Endothelial cell of umbilical vein (primary cell): Measurements from ENCODE around the gene ABI3BP. TPM values are rescaled to one million over a fixed set of nuclear protein-coding genes. Genes with fewer than 3 reads are reported as not detected.

Source experiments
- BruUV-seq: library from RNA; stranded (reverse); fragments of 400-500 nt; replicated peaks from 2 replicates; lab custom pipeline; 2021; lab: Mats Ljungman, UMichigan
- CTCF ChIA-PET: fragments of 300-600, 350-600 bp; sonication (Branson Sonifier 250); formaldehyde crosslinking; loops from one replicate; lab custom pipeline; 2021; ENCODE audit warnings: antibody characterized with exemption, inconsistent platforms; lab: Charles Lee
- POLR2A ChIA-PET: fragments of 300-600, 350-600 bp; sonication (Branson Sonifier 250); formaldehyde crosslinking; loops from one replicate; lab custom pipeline; 2021; ENCODE audit warnings: antibody characterized with exemption, inconsistent platforms; lab: Charles Lee
- DNase-seq: peaks from one replicate; pipeline ENCODE4 v3.0.0-alpha.2; 2011; ENCODE audit warnings: low read depth, low spot score
- FAIRE-seq: peaks from 2 replicates; lab custom pipeline; 2011; peaks lifted over from hg19 to GRCh38; lab: Jason Lieb, UNC
- H2AFZ ChIP-seq: 2 replicates; pipeline ENCODE4 v1.6.0; 2012; ENCODE audit warnings: low read depth, low read length, control low read depth, inconsistent platforms
- H3K27ac ChIP-seq: 2 replicates; pipeline ENCODE4 v1.5.1; 2011; ENCODE audit warnings: low read depth, mild to moderate bottlenecking, control low read depth, low read length, moderate library complexity; ENCODE audit not compliant: insufficient read depth
- H3K27me3 ChIP-seq, 2 experiments: 2 replicates each; pipeline versions ENCODE4 v1.6.0 to v1.6.1; 2011; ENCODE audit warnings: low read length in 2 of 2, mixed read lengths in 1 of 2; ENCODE audit not compliant: control insufficient read depth in 2 of 2, insufficient read depth in 2 of 2
- H3K36me3 ChIP-seq, 2 experiments: 2 replicates in 1 of 2; 3 replicates in 1 of 2; pipeline ENCODE4 v1.5.1; 2011; ENCODE audit warnings: low read length in 2 of 2, mild to moderate bottlenecking in 1 of 2, moderate library complexity in 1 of 2; ENCODE audit not compliant: control insufficient read depth in 2 of 2, insufficient read depth in 2 of 2; ENCODE audit errors: extremely low read depth in 1 of 2
- H3K4me1 ChIP-seq: 3 replicates; pipeline ENCODE4 v1.5.1; 2011; ENCODE audit warnings: mild to moderate bottlenecking, low read length; ENCODE audit not compliant: control insufficient read depth, insufficient read depth; ENCODE audit errors: extremely low read depth
- H3K4me2 ChIP-seq: 2 replicates; pipeline ENCODE4 v1.6.1; 2011; ENCODE audit warnings: low read length, control low read depth, mixed read lengths; ENCODE audit not compliant: insufficient read depth
- H3K4me3 ChIP-seq, 3 experiments: fragments of 200-600 bp in 1 of 3; sonication (generic), shearing (Covaris generic) in 1 of 3; replicated peaks in 1 of 3; 2 replicates each; pipeline ENCODE4 v1.5.1; 2011 to 2016; ENCODE audit warnings: control low read depth in 3 of 3, low read length in 3 of 3, mild to moderate bottlenecking in 2 of 3, inconsistent platforms in 1 of 3, low read depth in 1 of 3, moderate library complexity in 1 of 3; ENCODE audit not compliant: insufficient read depth in 1 of 3
- H3K79me2 ChIP-seq: 2 replicates; pipeline ENCODE4 v1.6.0; 2012; ENCODE audit warnings: low read length, inconsistent platforms; ENCODE audit not compliant: control insufficient read depth, insufficient read depth
- H3K9ac ChIP-seq: replicated peaks from 2 replicates; pipeline ENCODE3; 2011; ENCODE audit warnings: low read length, control low read depth; ENCODE audit not compliant: insufficient read depth; ENCODE audit errors: extremely low read depth
- H3K9me1 ChIP-seq: replicated peaks from 3 replicates; pipeline ENCODE4 v1.6.0; 2011; ENCODE audit warnings: mild to moderate bottlenecking, low read length; ENCODE audit not compliant: control insufficient read depth, insufficient read depth; ENCODE audit errors: extremely low read depth
- H3K9me3 ChIP-seq: replicated peaks from 2 replicates; pipeline ENCODE4 v1.5.1; 2012; ENCODE audit warnings: low read length, inconsistent platforms; ENCODE audit not compliant: control insufficient read depth, insufficient read depth
- H4K20me1 ChIP-seq: replicated peaks from 2 replicates; pipeline ENCODE3; 2011; ENCODE audit warnings: mild to moderate bottlenecking, low read length; ENCODE audit not compliant: control insufficient read depth, insufficient read depth; ENCODE audit errors: extremely low read depth
- CTCF ChIP-seq, 2 donors: IDR thresholded peaks; 1 replicate in 1 of 2; 2 replicates in 1 of 2; pipeline ENCODE4 v1.5.1; 2011; ENCODE audit warnings: low read length in 2 of 2, mild to moderate bottlenecking in 2 of 2, moderate library complexity in 2 of 2, control low read depth in 1 of 2, inconsistent platforms in 1 of 2, low read depth in 1 of 2; ENCODE audit not compliant: insufficient read depth in 1 of 2; ENCODE audit errors: extremely low read depth in 1 of 2
- EZH2 ChIP-seq: IDR thresholded peaks from 2 replicates; pipeline ENCODE4 v1.6.1; 2012; ENCODE audit warnings: borderline replicate concordance, low read depth, mild to moderate bottlenecking, moderate library complexity, low read length, inconsistent platforms; ENCODE audit not compliant: severe bottlenecking
- FOS ChIP-seq: IDR thresholded peaks from 2 replicates; pipeline ENCODE4 v1.6.1; 2011; ENCODE audit warnings: mild to moderate bottlenecking, low read length, moderate library complexity, borderline replicate concordance; ENCODE audit not compliant: insufficient read depth
- GATA2 ChIP-seq: IDR thresholded peaks from 2 replicates; pipeline ENCODE4 v1.7.0; 2011; ENCODE audit warnings: low read depth, mild to moderate bottlenecking, moderate library complexity, mixed read lengths, low read length; ENCODE audit not compliant: insufficient read length, insufficient read depth
- JUN ChIP-seq: IDR thresholded peaks from 2 replicates; pipeline ENCODE4 v1.6.1; 2011; ENCODE audit warnings: borderline replicate concordance, low read depth; ENCODE audit not compliant: insufficient read length, insufficient read depth
- MAX ChIP-seq: IDR thresholded peaks from 2 replicates; pipeline ENCODE4 v1.6.1; 2011; ENCODE audit not compliant: insufficient read depth, insufficient read length
- MYC ChIP-seq: IDR thresholded peaks from one replicate; pipeline ENCODE4 v1.6.1; 2011; ENCODE audit warnings: mild to moderate bottlenecking, low read depth, low read length
- POLR2A ChIP-seq: IDR thresholded peaks from 2 replicates; pipeline ENCODE4 v1.6.1; 2012; ENCODE audit warnings: low read depth, mild to moderate bottlenecking, control low read depth, low read length
- POLR2AphosphoS5 ChIP-seq: IDR thresholded peaks from 2 replicates; pipeline ENCODE4 v1.6.1; 2012; ENCODE audit warnings: low read depth, mild to moderate bottlenecking, control low read depth, low read length, moderate library complexity; ENCODE audit not compliant: insufficient read depth
- dilution Hi-C: fragments of 300-500 bp; cut with MboI; formaldehyde crosslinking; loops from one replicate; pipeline ENCODE4 v1.15.0; 2019; ENCODE audit warnings: low sequenced_read_pairs; ENCODE audit not compliant: extremely low pct_ligation_motif_present
- intact Hi-C: fragments of 100-400 bp; cut with micrococcal nuclease; formaldehyde crosslinking; loops from one replicate; pipeline ENCODE4 v1.10.0; 2022
- polyA plus RNA-seq, 4 experiments: library from polyadenylated mRNA; depleted of rRNA in 3 of 4; stranded (reverse) in 3 of 4; unstranded in 1 of 4; fragments of >200 nt; gene quantifications; 2 replicates each; pipeline versions ENCODE4 v1.2.1 to v1.2.3, GENCODE V29; 2011 to 2012; ENCODE audit warnings: missing spikeins in 1 of 4
- total RNA-seq: library from RNA; stranded (reverse); gene quantifications from 2 replicates; pipeline ENCODE4 v1.2.3, GENCODE V29; 2021

ABI3BP gene
- total and polyA plus RNA-seq, 2 donors (not counting 3 experiments of a cell fraction or from before 2014, with no cell fraction given) = 78.1 to 106 TPM

GRCh38 chr3:100982710-100983109 is 10.5 kb downstream of the ABI3BP start:
- ChIA-PET POLR2A (no interaction called here), CTCF (interaction anchor here (1.2 to 2.2 kb wide), 6 partner anchors 10 to 213 kb away, joined by 3 to 19 read pairs (median 4); partner anchors contain the start of gene ABI3BP)
- intact Hi-C loops (loop anchor here (1.0 kb wide), 1 partner anchor 10 kb away; no protein-coding TSS in a partner anchor), dilution Hi-C loops (no loop called here)
- Histone ChIP-seq H3K9me3 (no peaks in the 10 kb centered on the region), H3K36me3 (no peaks in the 10 kb centered on the region), H3K4me2 (peak overlapping the region; percentile 49), H3K79me2 (no peaks in the 10 kb centered on the region), H2AFZ (peak overlapping the region; percentile 94), H3K9me1 (no peaks in the 10 kb centered on the region), H3K9ac (no peak overlapping the region), H3K4me3 (no peak overlapping the region), H3K4me1 (peaks cover 3% of the 10 kb centered on the region), H4K20me1 (no peaks in the 10 kb centered on the region), H3K27me3 (no peaks in the 10 kb centered on the region), H3K27ac (no peak overlapping the region)
- DNase-seq (peak; percentile 81), FAIRE-seq (no peak)
- TF ChIP-seq MAX = no peak
- no peak for TF ChIP-seq GATA2
- TF ChIP-seq MYC = no peak
- TF ChIP-seq JUN = no peak
- TF ChIP-seq POLR2A = no peak
- no peak for TF ChIP-seq CTCF (IDR thresholded peaks at IDR 0.05; ENCODE audit: extremely low read depth in 1 of 2, insufficient read depth in 1 of 2, low read depth in 1 of 2, low read length in 2 of 2)
- no peak for TF ChIP-seq POLR2AphosphoS5
- no peak for TF ChIP-seq EZH2
- TF ChIP-seq FOS = no peak
- no TSS peak for BruUV-seq
